Activated naive CD4-positive, alpha-beta T cell treated with anti-CD3 and anti-CD28 coated beads, Interleukin-2, amount 50 U/mL, for 72 hours (primary cell): ENCODE results near the gene MYL9. TPM values are rescaled to one million over a fixed set of nuclear protein-coding genes. Genes with fewer than 3 reads are reported as not detected.

ENCODE experiments used
- ATAC-seq, 2 donors: fragments of 150-1000 bp; cut with Tn5 transposase; 2 replicates each; pipeline ENCODE4 v1.10.0; 2021; ENCODE audit warnings: mild to moderate bottlenecking in 2 of 2, moderate library complexity in 2 of 2
- DNase-seq, 2 donors: peaks; one replicate each; pipeline ENCODE4 v3.0.0; 2021 to 2022; ENCODE audit warnings: low spot score in 2 of 2
- H3K27ac Mint-ChIP-seq, 2 donors: one replicate each; pipeline ENCODE4 v1.8.0; 2022; ENCODE audit warnings: mild to moderate bottlenecking in 2 of 2, mixed read lengths in 2 of 2
- H3K36me3 Mint-ChIP-seq, 2 donors: one replicate each; pipeline ENCODE4 v1.8.0; 2022; ENCODE audit warnings: mixed read lengths in 2 of 2
- H3K9me3 Mint-ChIP-seq, 2 donors: one replicate each; pipeline ENCODE4 v1.8.0; 2022; ENCODE audit warnings: mixed read lengths in 2 of 2
- total RNA-seq, 2 donors: library from RNA; stranded (reverse); gene quantifications; one replicate each; pipeline ENCODE4 v1.2.3, GENCODE V29; 2022

Gene MYL9
- total RNA-seq, 2 donors from 2014 or later: 0.57 to 0.95 TPM

DNA sequence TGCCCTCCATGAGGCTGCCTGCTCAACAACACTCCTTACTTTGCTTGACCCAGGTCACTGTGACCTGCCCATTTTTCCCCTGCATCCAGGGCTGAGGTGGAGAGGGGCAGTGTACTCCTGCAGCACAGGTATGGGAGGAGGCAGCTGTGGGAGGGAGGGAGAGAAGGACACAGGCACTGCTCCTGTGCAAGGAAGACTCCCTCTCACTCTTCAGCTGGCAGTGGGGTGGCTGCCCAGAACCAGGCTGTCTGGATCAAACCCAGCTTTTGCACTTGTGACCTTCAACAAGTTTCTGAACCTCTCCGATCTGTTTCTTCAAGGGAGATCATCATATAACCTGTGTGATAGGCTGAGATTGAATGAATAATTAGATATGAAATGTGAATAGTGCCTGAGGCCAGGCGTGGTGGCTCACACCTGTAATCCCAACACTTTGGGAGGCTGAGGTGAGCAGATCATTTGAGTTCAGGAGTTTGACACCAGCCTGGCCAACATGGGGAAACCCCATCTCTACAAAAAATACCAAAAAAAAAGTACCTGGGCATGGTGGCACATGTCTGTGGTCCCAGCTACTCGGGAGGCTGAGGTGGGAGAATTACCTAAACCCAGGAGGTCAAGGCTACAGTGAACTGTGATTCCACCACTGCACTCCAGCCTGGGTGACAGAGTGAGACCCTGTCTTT is 46.2 kb downstream of the MYL9 start:
- H3K27ac Mint-ChIP-seq: peak overlapping the region in 1 of 2 donors; percentile 62
- DNase-seq (no peak), ATAC-seq (peak in 1 of 2 donors; percentile 56)
- H3K36me3 Mint-ChIP-seq: peaks cover 6 to 26% of the 10 kb centered on the region in 2 donors
- no peaks in the 10 kb centered on the region for H3K9me3 Mint-ChIP-seq

DNA sequence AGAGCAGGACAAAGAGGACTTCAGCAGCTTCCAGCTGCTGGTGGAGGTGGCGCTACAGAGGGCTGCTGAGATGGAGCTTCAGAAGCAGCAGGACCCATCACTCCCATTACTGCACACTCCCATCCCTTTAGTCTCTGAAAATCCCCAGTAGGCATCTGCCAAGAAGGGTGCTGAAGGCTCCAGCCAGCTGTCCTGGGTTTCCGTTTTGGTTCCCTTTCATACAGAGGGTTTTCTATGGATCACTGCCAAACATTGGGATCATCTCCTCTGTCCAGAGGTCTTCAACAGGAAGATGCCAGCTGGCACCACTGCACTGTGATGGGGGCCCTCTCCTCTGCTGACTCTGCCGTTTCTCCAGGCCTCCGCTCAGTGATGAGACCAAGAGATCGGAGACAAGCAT is 50.0 kb downstream of the MYL9 start:
- Mint-ChIP-seq H3K36me3 (peaks cover 6 to 50% of the 10 kb centered on the region in 2 donors), H3K9me3 (no peaks in the 10 kb centered on the region), H3K27ac (peak overlapping the region in 1 of 2 donors; percentile 71)
- DNase-seq (no peak), ATAC-seq (no peak)

DNA sequence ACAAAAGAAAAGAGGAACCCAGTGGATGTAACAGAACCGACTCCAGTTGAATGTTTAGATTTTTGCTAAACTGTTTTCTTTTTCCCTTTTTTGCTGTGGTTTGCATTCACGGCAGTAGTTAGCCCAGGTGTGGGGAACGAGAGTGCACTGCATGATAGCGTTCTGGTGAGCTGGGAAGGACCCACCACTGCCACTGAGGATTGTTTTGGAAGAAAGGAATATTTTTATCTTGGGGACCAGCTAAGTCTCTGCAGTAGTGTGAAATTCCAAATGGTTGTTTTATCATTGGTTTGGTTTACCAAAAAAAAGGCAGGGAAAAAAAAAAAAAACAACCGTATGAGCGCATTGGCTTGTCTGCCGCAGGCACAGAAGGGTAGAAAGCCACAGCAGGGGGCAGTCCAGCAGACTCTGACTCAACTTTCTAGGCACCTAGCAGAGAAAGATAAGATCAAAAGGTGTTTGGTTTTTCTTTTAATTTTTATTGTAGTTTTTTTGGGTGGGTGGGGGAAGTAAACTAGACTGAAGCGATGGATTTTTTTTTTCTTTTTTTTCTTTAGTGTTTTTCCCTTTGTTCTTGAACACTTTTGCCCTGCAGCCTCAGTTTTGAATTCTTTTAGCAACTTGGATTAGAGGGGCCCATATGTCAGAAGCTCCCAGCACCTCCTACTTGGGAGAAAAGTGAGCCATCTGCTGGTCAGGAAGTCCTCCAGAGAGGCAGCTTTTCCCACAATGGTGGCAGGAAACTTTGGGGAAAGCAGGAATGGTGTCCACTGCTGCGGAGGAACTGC is 50.7 kb downstream of the MYL9 start:
- H3K36me3 Mint-ChIP-seq: peaks cover 6 to 44% of the 10 kb centered on the region in 2 donors
- ATAC-seq: peak; percentile 58 to 64

DNA sequence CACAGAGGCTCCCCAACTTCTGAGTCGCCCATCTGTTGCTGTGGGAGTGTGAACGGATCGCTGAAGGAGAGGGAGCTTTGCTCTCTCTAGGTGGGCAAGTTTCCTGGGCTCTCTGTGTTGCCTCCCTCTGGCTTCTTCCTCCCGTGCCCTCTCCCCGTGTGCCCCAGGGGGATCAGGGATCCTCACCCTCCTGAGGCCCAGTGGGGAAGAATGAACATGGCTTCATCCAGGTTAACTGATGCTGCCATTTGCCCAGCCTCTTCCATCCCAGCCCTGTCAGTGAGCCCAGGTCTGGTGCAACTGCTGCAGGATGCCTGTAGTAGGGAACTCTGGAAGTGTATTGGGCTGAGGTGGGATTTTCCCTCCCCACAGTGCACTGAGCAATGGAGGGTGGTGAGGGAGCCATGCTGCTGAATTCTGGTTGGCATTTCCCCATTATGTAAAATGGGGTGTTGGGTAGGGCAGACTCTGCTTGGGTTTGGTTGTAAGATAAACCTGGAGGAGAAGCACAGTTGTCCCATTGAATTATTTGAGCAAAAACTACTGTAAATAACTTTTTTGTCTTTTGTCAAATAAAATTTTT is 52.1 kb downstream of the MYL9 start:
- Mint-ChIP-seq H3K9me3 (no peaks in the 10 kb centered on the region), H3K36me3 (peaks cover 6 to 36% of the 10 kb centered on the region in 2 donors), H3K27ac (no peak overlapping the region)
- DNase-seq (no peak), ATAC-seq (no peak)

More for the DNA sequence above, 50.7 kb downstream of the MYL9 start:
- H3K9me3 Mint-ChIP-seq: no peaks in the 10 kb centered on the region
- H3K27ac Mint-ChIP-seq: peak overlapping the region; percentile 66 to 71
- DNase-seq: no peak

DNA sequence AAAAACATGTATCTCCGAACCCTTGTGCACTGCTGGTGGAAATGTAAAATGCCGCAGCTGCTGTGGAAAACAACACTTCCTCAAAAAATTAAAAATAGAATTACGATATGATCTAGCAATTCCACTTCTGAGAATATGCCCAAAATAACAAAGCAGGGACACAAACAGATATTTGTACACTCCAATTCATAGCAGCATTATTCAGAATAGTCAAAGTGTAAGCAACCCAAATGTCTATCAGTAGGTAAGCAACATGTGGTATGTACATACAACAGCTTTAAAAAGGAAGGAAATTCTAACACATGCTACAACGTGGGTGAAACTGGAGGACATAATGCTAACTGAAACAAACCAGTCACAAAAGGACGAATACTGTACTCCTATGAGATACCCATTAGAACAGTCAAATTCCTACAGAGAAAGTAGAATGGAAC is 58.6 kb downstream of the MYL9 start:
- ATAC-seq: peak in 1 of 2 donors; percentile 20

More for the DNA sequence above, 58.6 kb downstream of the MYL9 start:
- H3K27ac Mint-ChIP-seq: no peak overlapping the region
- H3K9me3 Mint-ChIP-seq: no peaks in the 10 kb centered on the region
- H3K36me3 Mint-ChIP-seq: peaks cover 0 to 6% of the 10 kb centered on the region in 2 donors
- DNase-seq: no peak

Other genes starting within 250 kb of the MYL9 start
- 10 to 100 TPM; 29.7 to 40.2 TPM for gene DLGAP4, start 235.2 kb upstream of the MYL9 start, total RNA-seq
- 10 to 100 TPM; 33.7 to 52.6 TPM for gene TGIF2, start 32.1 kb downstream of the MYL9 start, total RNA-seq
- 100 to 1,000 TPM in 1 of 2 donors, 10 to 100 TPM in 1; 75.5 to 107 TPM for gene RAB5IF, start 64.3 kb downstream of the MYL9 start, total RNA-seq
- gene SLA2, start 104.7 kb downstream of the MYL9 start, total RNA-seq: 10 to 100 TPM; 33.7 to 66.8 TPM
- gene NDRG3, start 204.6 kb downstream of the MYL9 start, total RNA-seq: 10 to 100 TPM; 28.8 to 42.1 TPM
- 10 to 100 TPM; 29.3 to 37.8 TPM for gene DSN1, start 232.2 kb downstream of the MYL9 start, total RNA-seq